T-helper 1 cell treated with Interleukin-12 subunit alpha and Interleukin-12 subunit beta and Interleukin-4 antibody, amounts not matched to agents 30 ng/mL and 1 ng/mL, for 36 hours (primary cell): Measurements from ENCODE around the gene DHRS9. TPM values are rescaled to one million over a fixed set of nuclear protein-coding genes. Genes with fewer than 3 reads are reported as not detected.
"Not testable (repeated sequence)": the region's sequence is repeated elsewhere in the genome, so short reads cannot be mapped to it uniquely, and the experiment has no call there.

Experiments used
- intact Hi-C: fragments of 100-400 bp; cut with micrococcal nuclease; formaldehyde crosslinking; loops from one replicate; pipeline ENCODE4 v1.15.1; 2024
- total RNA-seq: library from RNA; stranded (reverse); gene quantifications from 2 replicates; pipeline ENCODE4 v1.2.3, GENCODE V29; 2022

The DHRS9 gene
- total RNA-seq: 0.12 TPM in 1 of 2 replicates, not detected in the other

DNA sequence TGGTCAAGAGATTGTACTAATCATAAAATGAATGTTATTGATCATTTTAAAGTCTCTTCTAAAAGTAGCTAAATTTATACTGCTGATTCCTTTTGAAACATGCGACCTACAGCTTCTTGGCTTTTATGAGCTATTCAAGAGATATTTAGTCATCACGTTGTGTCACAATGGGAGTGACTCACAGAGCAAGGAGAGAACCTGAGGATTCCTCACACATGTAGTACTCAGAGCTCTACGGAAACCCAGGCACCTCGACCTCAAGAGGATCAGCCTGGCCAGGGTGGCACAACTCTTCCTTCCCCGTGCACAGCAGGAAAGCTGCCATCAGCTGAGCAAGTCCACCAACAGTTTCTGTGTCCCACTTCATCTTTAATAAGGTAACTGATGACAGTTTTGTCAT is at the start of gene DHRS9:
Gene DHRS9, plus strand, starts transcription at position 223 of the 400 bp plus-strand sequence. CDS start 12,019 bp downstream, outside the sequence.
- intact Hi-C loops: no loop called here

DNA sequence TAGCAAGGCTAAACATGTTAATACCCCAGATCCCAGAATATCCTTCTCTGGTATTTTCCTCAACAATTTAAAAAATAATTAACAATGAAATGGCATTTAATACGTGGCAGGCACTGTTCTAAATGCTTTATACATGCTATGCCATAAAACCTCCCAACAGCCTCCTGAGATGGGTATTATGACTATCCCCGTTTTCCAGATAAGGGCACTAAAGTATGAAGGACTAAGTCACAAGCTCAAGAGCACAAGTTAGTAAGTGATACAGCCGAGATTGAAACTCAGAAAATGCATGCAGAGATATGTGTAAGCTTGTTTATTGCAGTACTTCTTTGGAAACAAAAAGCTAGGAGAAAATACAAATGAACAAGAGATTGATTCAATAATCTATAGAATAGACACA is 46.2 kb upstream of the DHRS9 start:
- intact Hi-C loops: no loop called here

GRCh38 chr2:169026056-169026455 is 43.3 kb upstream of the DHRS9 start:
- intact Hi-C loops: no loop called here

- intact Hi-C loops: no loop called here
These were observed 42.1 kb upstream of the DHRS9 start for GRCh38 chr2:169027234-169027633.

GRCh38 chr2:169029341-169029740 is 40.0 kb upstream of the DHRS9 start:
- intact Hi-C loops: no loop called here

DNA sequence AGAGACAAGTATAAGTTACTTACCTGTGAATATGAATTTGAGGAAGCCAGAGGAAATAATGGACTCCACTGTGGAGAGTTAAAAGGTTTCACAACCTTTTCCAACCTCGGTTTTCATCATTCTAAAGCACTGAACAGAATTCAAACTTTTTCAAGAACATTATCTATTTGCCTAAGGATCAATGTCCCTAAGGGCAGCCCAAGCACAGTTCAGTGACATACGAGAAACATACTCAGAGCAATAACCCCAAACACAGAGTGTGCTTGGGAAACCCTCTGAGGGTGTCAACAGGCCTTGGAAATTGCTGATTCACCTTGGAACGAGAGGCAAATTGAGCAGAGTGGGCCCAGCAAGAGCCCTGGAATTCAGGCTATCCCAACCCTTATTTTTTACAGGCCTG is 38.2 kb upstream of the DHRS9 start, which contains the start of gene ABCB11:
Gene ABCB11, minus strand, starts transcription at position 123 of the 400 bp plus-strand sequence. CDS start 13,199 bp downstream, outside the sequence.
- intact Hi-C loops: no loop called here

DNA sequence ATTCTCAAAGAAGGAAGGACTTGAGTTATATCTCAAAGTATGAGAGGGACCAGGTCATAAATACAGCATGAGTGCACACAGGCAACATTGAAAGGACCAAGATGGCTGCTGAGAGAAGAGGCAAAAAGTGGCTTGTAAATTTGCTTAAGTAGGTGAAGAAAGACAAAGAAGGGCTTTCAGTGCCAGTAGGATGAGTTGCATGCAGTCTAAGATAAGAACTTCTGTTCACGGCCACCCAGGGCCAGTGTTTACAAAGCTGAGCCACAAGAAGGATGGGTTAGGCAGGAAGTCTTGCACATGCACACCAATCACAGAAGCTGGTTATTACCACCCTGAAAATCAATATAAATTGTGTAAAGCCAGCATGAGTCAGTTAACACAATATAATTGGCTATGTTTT is 35.1 kb upstream of the DHRS9 start:
- intact Hi-C loops: no loop called here

- intact Hi-C loops: no loop called here
These were observed 34.3 kb upstream of the DHRS9 start for GRCh38 chr2:169034984-169035544.

- intact Hi-C loops: no loop called here
These were observed 33.5 kb upstream of the DHRS9 start for GRCh38 chr2:169035887-169036286.

DNA sequence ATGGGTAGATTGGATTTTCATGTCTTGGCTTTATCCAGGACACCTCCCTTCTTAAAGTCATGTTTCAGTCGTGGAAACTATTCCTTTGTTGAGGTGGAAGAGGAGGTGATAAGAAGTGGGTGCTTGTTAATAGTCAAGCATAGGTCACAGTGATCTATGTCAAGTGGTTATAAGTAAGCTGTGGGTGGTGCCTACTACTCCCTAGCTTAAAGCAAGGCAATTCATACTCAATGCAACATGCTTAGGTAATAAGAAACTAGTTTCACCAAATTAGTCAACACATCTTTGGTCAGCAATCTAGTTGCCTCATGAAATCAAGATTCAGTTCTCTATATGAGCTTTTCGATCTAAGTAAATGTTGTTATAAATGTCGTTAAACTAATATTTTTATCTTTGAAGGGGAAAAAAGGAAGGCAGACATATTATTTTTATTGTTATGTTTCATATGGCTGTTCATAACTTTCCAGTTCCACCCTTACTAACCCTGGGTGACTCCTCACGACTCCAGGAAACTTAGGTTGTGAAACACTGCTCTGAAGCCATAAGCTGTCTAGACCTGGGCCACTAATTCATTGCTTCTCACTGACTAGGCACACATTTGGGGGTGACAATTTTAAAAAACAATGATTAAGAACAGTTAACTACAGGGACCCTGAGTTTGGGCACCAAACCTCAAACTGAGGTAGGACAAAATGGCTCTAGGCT is 32.5 kb upstream of the DHRS9 start:
- intact Hi-C loops: no loop called here

GRCh38 chr2:169038338-169038757 is 31.0 kb upstream of the DHRS9 start:
- intact Hi-C loops: no loop called here

- intact Hi-C loops: no loop called here
These were observed 29.7 kb upstream of the DHRS9 start for GRCh38 chr2:169039702-169040101.

- intact Hi-C loops: no loop called here
These were observed 27.8 kb upstream of the DHRS9 start for GRCh38 chr2:169041594-169041993.

DNA sequence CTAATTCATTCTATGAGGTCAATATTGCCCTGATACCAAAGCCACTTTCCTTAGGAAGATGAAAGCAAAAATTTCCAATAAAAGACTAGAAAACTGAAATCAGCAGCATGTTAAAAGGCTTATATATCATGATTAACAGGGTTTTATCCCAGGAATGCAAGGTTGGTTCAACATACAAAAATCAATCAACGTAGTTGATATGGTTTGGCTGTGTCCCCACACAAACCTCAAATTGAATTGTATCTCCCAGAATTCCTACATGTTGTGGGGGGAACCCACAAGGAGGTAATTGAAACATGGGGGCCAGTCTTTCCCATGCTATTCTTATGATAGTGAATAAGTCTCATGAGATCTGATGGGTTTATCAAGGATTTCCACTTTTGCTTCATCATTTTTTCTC is 26.5 kb upstream of the DHRS9 start:
- intact Hi-C loops: no loop called here

DNA sequence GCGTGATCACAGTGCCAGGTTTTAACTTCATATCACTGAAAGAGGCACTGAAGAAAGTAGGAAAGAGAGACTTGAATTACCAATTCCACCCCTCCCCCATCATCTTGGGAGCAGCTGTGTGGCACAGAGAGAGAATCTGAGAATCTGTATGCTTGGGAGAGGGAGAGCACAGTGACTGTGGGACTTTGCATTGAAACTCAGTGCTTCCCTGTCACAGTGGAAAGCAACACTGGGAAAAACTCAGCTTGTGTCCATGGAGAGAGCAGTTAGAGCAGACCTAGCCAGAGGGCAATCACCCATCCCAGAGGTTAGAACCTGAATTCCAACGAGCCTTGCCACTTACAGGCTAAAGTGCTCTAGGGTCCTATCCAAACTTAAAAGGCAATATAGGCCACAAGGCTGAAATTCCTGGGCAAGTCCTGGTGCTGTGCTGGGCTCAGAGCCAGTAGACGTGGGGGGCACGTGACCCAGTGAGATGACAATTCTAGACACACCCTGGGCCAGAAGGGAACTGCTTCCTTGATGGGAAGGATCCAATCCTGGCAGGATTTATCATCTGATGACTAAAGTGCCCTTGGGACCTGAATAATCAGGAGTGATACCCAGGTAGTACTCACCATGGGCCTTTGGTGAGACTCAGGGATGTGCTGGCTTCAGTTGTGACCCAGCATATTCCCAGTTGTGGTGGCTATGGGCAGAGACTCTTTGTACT is 22.8 kb upstream of the DHRS9 start:
- intact Hi-C loops: no loop called here

DNA sequence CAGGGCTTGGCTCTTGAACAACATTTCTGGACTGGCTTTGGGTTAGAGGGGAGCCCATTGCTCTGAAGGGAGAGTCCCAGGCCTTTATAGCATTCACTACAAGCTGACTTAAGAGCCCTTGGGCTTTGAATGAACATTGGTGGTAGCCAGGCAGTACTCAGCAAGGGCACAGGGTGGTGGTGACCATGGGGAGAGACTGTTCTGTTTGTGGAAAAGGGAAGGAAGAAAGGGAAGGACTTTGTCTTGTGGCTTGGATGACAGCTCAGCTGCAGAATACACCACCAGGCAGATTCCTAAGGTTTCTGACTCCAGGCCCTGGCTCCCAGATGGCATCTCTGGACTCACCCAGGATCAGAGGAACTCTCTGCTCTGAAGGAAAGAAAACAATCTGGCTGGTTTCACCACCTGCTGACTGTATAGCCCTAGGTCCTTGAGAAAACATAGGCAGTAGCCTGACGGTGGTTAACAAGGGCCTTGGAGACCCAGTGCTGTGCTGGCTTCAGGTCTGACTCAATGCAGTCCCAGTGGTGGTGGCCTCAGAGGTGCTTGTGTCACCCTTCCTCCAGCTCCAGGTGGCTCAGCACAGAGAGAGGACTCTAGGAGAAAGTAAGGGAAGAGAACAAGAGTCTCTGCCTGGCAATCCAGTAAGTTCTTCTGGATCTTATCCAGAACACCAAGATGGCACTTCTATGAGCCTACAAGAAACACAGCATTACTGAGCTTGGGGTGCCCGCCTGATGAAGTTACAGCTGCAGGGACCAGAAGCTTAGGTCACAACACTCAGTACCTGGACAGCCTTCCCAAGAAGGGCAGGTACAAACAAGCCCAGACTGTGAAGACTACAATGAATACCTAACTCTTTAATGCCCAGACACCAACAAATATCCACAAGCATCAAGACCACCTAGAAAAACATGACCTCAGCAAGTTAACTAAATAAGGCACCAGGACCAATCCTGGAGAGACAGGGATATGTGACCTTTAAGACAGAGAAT is 21.8 kb upstream of the DHRS9 start:
- intact Hi-C loops: no loop called here

DNA sequence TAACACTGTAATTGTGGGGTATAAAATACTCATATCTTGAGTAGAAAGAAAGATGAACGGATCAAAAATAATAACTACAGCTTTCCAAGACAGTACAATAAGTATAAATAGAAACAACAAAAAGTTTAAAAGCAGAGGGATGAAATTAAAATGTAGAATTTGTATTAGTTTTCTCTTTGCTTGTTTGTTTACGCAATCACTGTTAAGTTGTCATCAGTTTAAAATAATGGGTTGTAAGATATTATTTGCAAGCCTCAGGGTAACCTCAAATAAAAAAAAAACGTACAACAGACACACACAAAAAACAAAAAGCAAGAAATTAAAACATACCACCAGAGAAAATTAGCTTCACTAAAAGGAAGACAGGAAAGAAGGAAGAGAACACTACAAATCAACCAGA is 20.2 kb upstream of the DHRS9 start:
- intact Hi-C loops: no loop called here

GRCh38 chr2:169050476-169051240 is 18.7 kb upstream of the DHRS9 start:
- intact Hi-C loops: no loop called here

- intact Hi-C loops: not testable (repeated sequence)
These were observed 14.8 kb upstream of the DHRS9 start for GRCh38 chr2:169054575-169054974.

DNA sequence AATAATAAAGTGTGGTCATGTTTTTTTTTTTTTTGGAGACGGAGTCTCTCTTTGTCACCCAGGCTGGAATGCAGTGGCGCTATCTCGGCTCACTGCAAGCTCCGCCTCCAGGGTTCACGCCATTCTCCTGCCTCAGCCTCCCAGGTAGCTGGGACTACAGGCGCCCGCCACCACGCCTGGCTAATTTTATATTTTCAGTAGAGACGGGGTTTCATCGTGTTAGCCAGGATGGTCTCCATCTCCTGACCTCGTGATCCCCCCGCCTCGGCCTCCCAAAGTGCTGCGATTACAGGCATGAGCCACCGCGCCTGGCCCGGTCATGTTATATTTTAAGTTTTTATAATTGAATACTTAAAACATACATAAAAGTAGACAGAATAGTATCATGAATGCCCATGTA is 5.2 kb upstream of the DHRS9 start:
- intact Hi-C loops: not testable (repeated sequence)
